Heart left ventricle (tissue), 13 donors: ENCODE measurements around the gene GEMIN8.

Experiments
- CTCF ChIP-seq, 12 donors: fragments of 200-600 bp; sonication (generic) in 4 of 12; IDR thresholded peaks; one replicate each; pipeline versions ENCODE4 v1.5.0 to v1.8.0; 2018 to 2022; ENCODE audit warnings: antibody characterized with exemption in 12 of 12, mild to moderate bottlenecking in 5 of 12
- POLR2A ChIP-seq, 2 donors: fragments of 450-650 bp; IDR thresholded peaks; one replicate each; pipeline ENCODE4 v1.6.1; 2017; ENCODE audit warnings: antibody characterized with exemption in 2 of 2, mild to moderate bottlenecking in 2 of 2, moderate library complexity in 2 of 2
- donor health status: ischemic (EF 13 %, LVEDD 7.1; RV severe dilation, severe dysfunction).
- donor health status: DM: no; HTN: yes; CAD: no.
- donor health status: DM: no; HTN: no; CAD: no.
- donor health status: ischemic (EF 25% LVEDD 6.9; RV normal size, moderate dysfunction).
- donor health status: ischemic (EF 25% LVEDD 5.7; RV mildly dilated, moderate dysfunction).
- donor health status: ischemic (EF 35%, LVEDD 5.7; RV mildly dilated, moderate dysfunction).
- donor health status: nonischemic (EF 11% LVEDD 7.7; RV severe dilation, severe dysfunction).
- donor health status: DM: yes; HTN: yes; CAD: no.
- donor health status: PGD.
- donor health status: ischemic (EF 29% LVEDD 5.4; RV normal size, mild dysfunction).
- donor health status: nonischemic (EF 23%, LVEDD 6.1; RV moderate dilation, normal function).

- TF ChIP-seq CTCF (IDR thresholded peaks at IDR 0.05) (no peak), POLR2A (IDR thresholded peaks at IDR 0.05) (no peak)
Observed at GRCh38 chrX:13990126-13990800, 39.4 kb downstream of the GEMIN8 start.
